ENCODE data around the gene CSDE1.
"Not testable (repeated sequence)": the region's sequence is repeated elsewhere in the genome, so short reads cannot be mapped to it uniquely, and the experiment has no call there.

The CSDE1 gene

GRCh38 chr1:114770989-114771388 lies 13.2 kb upstream of the CSDE1 start:
- Histone ChIP-seq H3K9me3 (ENCODE audit: insufficient read depth, low read depth, low read length) (no peaks in the 10 kb centered on the region), H3K27me3 (ENCODE audit: insufficient read depth, low read length) (no peaks in the 10 kb centered on the region), H3K4me3 (ENCODE audit: low read length) (no peak overlapping the region), H3K27ac (ENCODE audit: low read depth, low read length) (no peak overlapping the region), H3K36me3 (ENCODE audit: insufficient read depth, low read length) (peaks cover 62% of the 10 kb centered on the region), H3K4me1 (ENCODE audit: insufficient read depth, low read length) (no peaks in the 10 kb centered on the region), H3K9ac (ENCODE audit: low read depth, low read length) (no peak overlapping the region)
- 87% methylated on average over 1 of the region's 1 CpG for WGBS

GRCh38 chr1:114764689-114765088 lies 6.9 kb upstream of the CSDE1 start:
- 87% methylated on average over 4 of the region's 4 CpGs for WGBS
- no peaks in the 10 kb centered on the region for H3K27me3 ChIP-seq (ENCODE audit: insufficient read depth, low read length)
- no peaks in the 10 kb centered on the region for H3K4me1 ChIP-seq (ENCODE audit: insufficient read depth, low read length)
- H3K4me3 ChIP-seq (ENCODE audit: low read length), result no peak overlapping the region
- no peaks in the 10 kb centered on the region for H3K9me3 ChIP-seq (ENCODE audit: insufficient read depth, low read depth, low read length)
- H3K27ac ChIP-seq (ENCODE audit: low read depth, low read length), result no peak overlapping the region
- no peak overlapping the region for H3K9ac ChIP-seq (ENCODE audit: low read depth, low read length)
- peaks cover 3% of the 10 kb centered on the region for H3K36me3 ChIP-seq (ENCODE audit: insufficient read depth, low read length)

- Histone ChIP-seq H3K9me3 (ENCODE audit: insufficient read depth, low read depth, low read length) (no peaks in the 10 kb centered on the region), H3K9ac (ENCODE audit: low read depth, low read length) (peak overlapping the region; percentile 100), H3K4me3 (ENCODE audit: low read length) (peak overlapping the region; percentile 94), H3K4me1 (ENCODE audit: insufficient read depth, low read length) (peaks cover 33% of the 10 kb centered on the region), H3K36me3 (ENCODE audit: insufficient read depth, low read length) (peaks cover 23% of the 10 kb centered on the region), H3K27me3 (ENCODE audit: insufficient read depth, low read length) (no peaks in the 10 kb centered on the region), H3K27ac (ENCODE audit: low read depth, low read length) (peak overlapping the region; percentile 99)
- WGBS, result 61% methylated on average over 6 of the region's 6 CpGs
These were observed 560 bp upstream of the CSDE1 start for GRCh38 chr1:114758256-114758832.

- Histone ChIP-seq H3K27ac (ENCODE audit: low read depth, low read length) (peak overlapping the region; percentile 99), H3K4me1 (ENCODE audit: insufficient read depth, low read length) (peaks cover 46% of the 10 kb centered on the region), H3K9ac (ENCODE audit: low read depth, low read length) (peak overlapping the region; percentile 100), H3K4me3 (ENCODE audit: low read length) (peak overlapping the region; percentile 94), H3K9me3 (ENCODE audit: insufficient read depth, low read depth, low read length) (no peaks in the 10 kb centered on the region), H3K27me3 (ENCODE audit: insufficient read depth, low read length) (no peaks in the 10 kb centered on the region), H3K36me3 (ENCODE audit: insufficient read depth, low read length) (peaks cover 23% of the 10 kb centered on the region)
- WGBS, result under 1% methylated on average over 17 of the region's 17 CpGs
These were observed 782 bp downstream of the CSDE1 start for GRCh38 chr1:114756949-114757454.

GRCh38 chr1:114756009-114756892 lies 1.5 kb downstream of the CSDE1 start:
- WGBS, result 38% methylated on average over 14 of the region's 14 CpGs
- peak overlapping the region; percentile 94 for H3K4me3 ChIP-seq (ENCODE audit: low read length)
- peaks cover 47% of the 10 kb centered on the region for H3K4me1 ChIP-seq (ENCODE audit: insufficient read depth, low read length)
- peak overlapping the region; percentile 100 for H3K9ac ChIP-seq (ENCODE audit: low read depth, low read length)
- H3K27ac ChIP-seq (ENCODE audit: low read depth, low read length), result peak overlapping the region; percentile 99
- no peaks in the 10 kb centered on the region for H3K9me3 ChIP-seq (ENCODE audit: insufficient read depth, low read depth, low read length)
- no peaks in the 10 kb centered on the region for H3K27me3 ChIP-seq (ENCODE audit: insufficient read depth, low read length)
- peaks cover 23% of the 10 kb centered on the region for H3K36me3 ChIP-seq (ENCODE audit: insufficient read depth, low read length)

GRCh38 chr1:114755006-114755931 lies 2.5 kb downstream of the CSDE1 start:
- peaks cover 33% of the 10 kb centered on the region for H3K36me3 ChIP-seq (ENCODE audit: insufficient read depth, low read length)
- H3K9ac ChIP-seq (ENCODE audit: low read depth, low read length), result peak overlapping the region; percentile 100
- H3K4me3 ChIP-seq (ENCODE audit: low read length), result peak overlapping the region; percentile 94
- H3K9me3 ChIP-seq (ENCODE audit: insufficient read depth, low read depth, low read length), result no peaks in the 10 kb centered on the region
- WGBS, result 84% methylated on average over 7 of the region's 7 CpGs
- H3K4me1 ChIP-seq (ENCODE audit: insufficient read depth, low read length), result peaks cover 47% of the 10 kb centered on the region
- H3K27me3 ChIP-seq (ENCODE audit: insufficient read depth, low read length), result no peaks in the 10 kb centered on the region
- no peak overlapping the region for H3K27ac ChIP-seq (ENCODE audit: low read depth, low read length)

GRCh38 chr1:114753702-114754101 lies 4.1 kb downstream of the CSDE1 start:
- 75% methylated on average over 6 of the region's 6 CpGs for WGBS
- H3K9me3 ChIP-seq (ENCODE audit: insufficient read depth, low read depth, low read length); H3K27ac ChIP-seq (ENCODE audit: low read depth, low read length); H3K27me3 ChIP-seq (ENCODE audit: insufficient read depth, low read length); H3K9ac ChIP-seq (ENCODE audit: low read depth, low read length): not testable (repeated sequence)
- peaks cover 49% of the 10 kb centered on the region for H3K36me3 ChIP-seq (ENCODE audit: insufficient read depth, low read length)
- peak overlapping the region; percentile 8; the same call in 1 of the 2 replicates for H3K4me3 ChIP-seq (ENCODE audit: low read length)
- H3K4me1 ChIP-seq (ENCODE audit: insufficient read depth, low read length), result peaks cover 47% of the 10 kb centered on the region

- peaks cover 43% of the 10 kb centered on the region for H3K4me1 ChIP-seq (ENCODE audit: insufficient read depth, low read length)
- WGBS, result 48% methylated on average over 3 of the region's 4 CpGs
- peak overlapping the region; percentile 17 for H3K4me3 ChIP-seq (ENCODE audit: low read length)
- no peak overlapping the region for H3K27ac ChIP-seq (ENCODE audit: low read depth, low read length)
- H3K27me3 ChIP-seq (ENCODE audit: insufficient read depth, low read length), result no peaks in the 10 kb centered on the region
- H3K9ac ChIP-seq (ENCODE audit: low read depth, low read length), result no peak overlapping the region
- H3K36me3 ChIP-seq (ENCODE audit: insufficient read depth, low read length), result peaks cover 55% of the 10 kb centered on the region
- H3K9me3 ChIP-seq (ENCODE audit: insufficient read depth, low read depth, low read length), result no peaks in the 10 kb centered on the region
These were observed 4.6 kb downstream of the CSDE1 start for GRCh38 chr1:114753143-114753542.

- no peaks in the 10 kb centered on the region for H3K27me3 ChIP-seq (ENCODE audit: insufficient read depth, low read length)
- H3K4me3 ChIP-seq (ENCODE audit: low read length), result no peak overlapping the region
- WGBS, result 94% methylated on average over 5 of the region's 5 CpGs
- peaks cover 37% of the 10 kb centered on the region for H3K4me1 ChIP-seq (ENCODE audit: insufficient read depth, low read length)
- peaks cover 68% of the 10 kb centered on the region for H3K36me3 ChIP-seq (ENCODE audit: insufficient read depth, low read length)
- no peak overlapping the region for H3K9ac ChIP-seq (ENCODE audit: low read depth, low read length)
- H3K27ac ChIP-seq (ENCODE audit: low read depth, low read length), result no peak overlapping the region
- no peaks in the 10 kb centered on the region for H3K9me3 ChIP-seq (ENCODE audit: insufficient read depth, low read depth, low read length)
These were observed 7.0 kb downstream of the CSDE1 start for GRCh38 chr1:114750780-114751179.

GRCh38 chr1:114749835-114750234 lies 7.9 kb downstream of the CSDE1 start:
- Histone ChIP-seq H3K4me3 (ENCODE audit: low read length) (no peak overlapping the region), H3K9ac (ENCODE audit: low read depth, low read length) (no peak overlapping the region), H3K9me3 (ENCODE audit: insufficient read depth, low read depth, low read length) (no peaks in the 10 kb centered on the region), H3K36me3 (ENCODE audit: insufficient read depth, low read length) (peaks cover 70% of the 10 kb centered on the region), H3K4me1 (ENCODE audit: insufficient read depth, low read length) (peaks cover 27% of the 10 kb centered on the region), H3K27ac (ENCODE audit: low read depth, low read length) (no peak overlapping the region), H3K27me3 (ENCODE audit: insufficient read depth, low read length) (no peaks in the 10 kb centered on the region)
- 91% methylated on average over 5 of the region's 5 CpGs for WGBS
